ENCODE results near the gene CASP12.
"Not testable (repeated sequence)": the region's sequence is repeated elsewhere in the genome, so short reads cannot be mapped to it uniquely, and the experiment has no call there.

The CASP12 gene

GRCh38 chr11:104897891-104898684, at the start of gene CASP12:
TSS of gene CASP12 (minus strand) at chr11:104898460.
- peak; percentile 38 for DNase-seq (ENCODE audit: low spot score)

- DNase-seq (ENCODE audit: low spot score): peak; percentile 77
Observed at GRCh38 chr11:104946907-104947306, 48.6 kb upstream of the CASP12 start.

- no peak for DNase-seq (ENCODE audit: low spot score)
Observed at GRCh38 chr11:104944076-104944475, 45.8 kb upstream of the CASP12 start.

GRCh38 chr11:104943561-104943960, 45.3 kb upstream of the CASP12 start:
- DNase-seq (ENCODE audit: low spot score): no peak

GRCh38 chr11:104934594-104934993, 36.3 kb upstream of the CASP12 start:
- peak; percentile 16 for DNase-seq (ENCODE audit: low spot score)

GRCh38 chr11:104934073-104934472, 35.8 kb upstream of the CASP12 start:
- not testable (repeated sequence) for DNase-seq (ENCODE audit: low spot score)

GRCh38 chr11:104928811-104929210, 30.6 kb upstream of the CASP12 start:
- no peak for DNase-seq (ENCODE audit: low spot score)

- no peak for DNase-seq (ENCODE audit: low spot score)
Observed at GRCh38 chr11:104926771-104927611, 28.7 kb upstream of the CASP12 start.

GRCh38 chr11:104925850-104926249, 27.6 kb upstream of the CASP12 start:
- no peak for DNase-seq (ENCODE audit: low spot score)

- DNase-seq (ENCODE audit: low spot score): peak; percentile 46
Observed at GRCh38 chr11:104918113-104918824, 20.0 kb upstream of the CASP12 start.

GRCh38 chr11:104917271-104918112, 19.2 kb upstream of the CASP12 start:
- DNase-seq (ENCODE audit: low spot score): no peak

- DNase-seq (ENCODE audit: low spot score): peak; percentile 53
Observed at GRCh38 chr11:104916442-104916841, 18.2 kb upstream of the CASP12 start.

GRCh38 chr11:104912102-104912501, 13.8 kb upstream of the CASP12 start:
- DNase-seq (ENCODE audit: low spot score): no peak

- no peak for DNase-seq (ENCODE audit: low spot score)
Observed at GRCh38 chr11:104908186-104908531, 9.9 kb upstream of the CASP12 start.

GRCh38 chr11:104907521-104908185, 9.4 kb upstream of the CASP12 start:
- DNase-seq (ENCODE audit: low spot score): peak; percentile 65

GRCh38 chr11:104905271-104905670, 7.0 kb upstream of the CASP12 start:
- DNase-seq (ENCODE audit: low spot score): no peak

- no peak for DNase-seq (ENCODE audit: low spot score)
Observed at GRCh38 chr11:104899226-104899625, 966 bp upstream of the CASP12 start.

- no peak for DNase-seq (ENCODE audit: low spot score)
Observed at GRCh38 chr11:104898685-104899013, 389 bp upstream of the CASP12 start.

- no peak for DNase-seq (ENCODE audit: low spot score)
Observed at GRCh38 chr11:104895634-104896033, 2.6 kb downstream of the CASP12 start.

- no peak for DNase-seq (ENCODE audit: low spot score)
Observed at GRCh38 chr11:104893876-104894275, 4.4 kb downstream of the CASP12 start.
